GM18526 (cell line): ENCODE measurements around the gene KNTC1.

Experiments used
- POLR2A ChIP-seq: IDR thresholded peaks from 3 replicates; pipeline ENCODE4 v1.6.1; 2011; ENCODE audit not compliant: insufficient read length; ENCODE audit errors: extremely low read depth

Gene KNTC1

GRCh38 chr12:122669397-122670070 is 142.5 kb downstream of the KNTC1 start:
- TF ChIP-seq POLR2A: no peak

GRCh38 chr12:122672515-122672914 is 145.5 kb downstream of the KNTC1 start:
- no peak for TF ChIP-seq POLR2A
